Thyroid gland (tissue), 4 donors: ENCODE data around the gene ARMC9. TPM values are rescaled to one million over a fixed set of nuclear protein-coding genes. Genes with fewer than 3 reads are reported as not detected.

Source experiments
- DNase-seq, 2 donors: peaks; one replicate each; pipeline ENCODE4 v3.0.0-alpha.2; 2019
- H3K27ac ChIP-seq, 3 donors: fragments of 200-600 bp; sonication (generic); 1 replicate in 2 of 3; 2 replicates in 1 of 3; pipeline ENCODE4 v1.5.1; 2016 to 2019; ENCODE audit warnings: mild to moderate bottlenecking in 1 of 3, moderate library complexity in 1 of 3
- H3K27me3 ChIP-seq: fragments of 200-600 bp; sonication (generic); one replicate; pipeline ENCODE4 v1.5.1; 2019
- H3K36me3 ChIP-seq, 2 donors: fragments of 200-600 bp; sonication (generic); one replicate each; pipeline ENCODE4 v1.5.1; 2016 to 2019
- H3K4me1 ChIP-seq, 2 donors: fragments of 200-600 bp; sonication (generic); one replicate each; pipeline ENCODE4 v1.5.1; 2017 to 2019
- H3K4me3 ChIP-seq, 3 donors: fragments of 200-600 bp; sonication (generic); replicated peaks in 1 of 3; 1 replicate in 2 of 3; 2 replicates in 1 of 3; pipeline ENCODE4 v1.5.1; 2016; ENCODE audit warnings: mild to moderate bottlenecking in 1 of 3
- H3K9me3 ChIP-seq: fragments of 200-600 bp; sonication (generic); one replicate; pipeline ENCODE4 v1.5.1; 2017
- POLR2A ChIP-seq, 2 donors: fragments of 450-650 bp; IDR thresholded peaks; one replicate each; pipeline ENCODE4 v1.6.1; 2017; ENCODE audit warnings: antibody characterized with exemption in 2 of 2, mild to moderate bottlenecking in 2 of 2, moderate library complexity in 1 of 2
- WGBS, 2 donors: methylation state at CpG; one replicate each; pipeline ENCODE4 v1.1.5; 2017; 5-methylcytosine and 5-hydroxymethylcytosine counted together
- intact Hi-C: fragments of 100-400 bp; cut with DNase I; formaldehyde crosslinking; loops from one replicate; pipeline ENCODE4 v1.15.1; 2023
- total RNA-seq, 4 donors: library from RNA; depleted of rRNA; stranded (reverse); fragments of >200 nt; gene quantifications; one replicate each; pipeline ENCODE4 v1.2.3, GENCODE V29; 2016
- TF ChIP-seq, protein P1 (sequence below), 6 experiments: fragments of 200-600 bp in 3 of 6; fragments of 450-650 bp in 3 of 6; sonication (generic) in 3 of 6; IDR thresholded peaks; one replicate each; pipeline ENCODE4 v1.5.1; 2016 to 2019; ENCODE audit warnings: antibody characterized with exemption in 6 of 6, mild to moderate bottlenecking in 2 of 6, inconsistent platforms in 1 of 6, moderate library complexity in 1 of 6

ARMC9 gene
- total RNA-seq, 4 donors from 2014 or later: 20.3 to 30.7 (median 28.0) TPM

DNA sequence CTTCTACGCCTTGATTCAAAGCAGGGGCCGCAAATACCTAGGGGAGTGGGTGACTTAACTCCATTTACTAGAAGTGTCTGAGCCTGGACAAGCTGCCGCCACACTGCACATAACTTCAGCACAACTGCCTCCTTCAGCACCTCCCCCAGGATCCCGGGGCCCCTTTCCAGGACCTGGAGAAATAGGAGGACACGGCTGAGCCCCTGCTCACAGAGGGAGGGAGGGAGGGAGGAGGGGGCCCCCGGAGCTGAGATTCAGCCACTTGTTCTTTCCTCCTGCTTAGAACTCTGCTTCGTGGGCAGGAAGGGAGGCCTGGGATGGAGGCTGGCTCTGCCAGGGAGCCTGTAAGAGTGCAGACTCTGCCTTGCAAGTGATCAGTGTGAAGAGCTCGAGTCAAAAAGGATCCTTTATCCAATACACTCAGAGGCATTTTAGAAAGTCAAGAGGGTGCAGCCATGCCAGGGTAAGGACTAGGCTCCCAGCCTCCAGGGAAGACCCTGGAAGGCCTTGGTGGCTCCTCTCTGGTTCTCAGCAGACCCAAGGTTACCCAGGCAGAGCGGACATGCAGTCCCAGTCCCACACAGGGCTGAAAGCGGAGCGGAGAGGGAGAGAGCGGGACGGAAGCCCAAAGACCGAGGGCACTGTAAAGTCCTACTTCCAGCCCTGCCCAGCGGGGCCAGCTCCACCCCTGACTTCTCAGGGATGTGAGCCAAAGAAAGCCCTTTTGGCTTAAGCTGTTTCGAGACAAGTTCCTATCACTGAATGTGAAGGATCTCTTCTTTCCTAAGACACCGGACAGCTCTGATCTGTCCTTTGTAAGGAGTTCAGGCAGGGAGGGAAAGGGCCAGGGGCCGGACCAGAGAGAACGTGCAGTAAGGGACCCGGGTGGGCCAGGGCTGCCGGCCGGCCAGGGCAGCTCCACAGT lies 8.6 kb upstream of the ARMC9 start:
- intact Hi-C loops: loop anchor here (5.0 kb wide), 1 partner anchor 88 kb away; no protein-coding TSS in a partner anchor
- TF ChIP-seq, protein P1, sequence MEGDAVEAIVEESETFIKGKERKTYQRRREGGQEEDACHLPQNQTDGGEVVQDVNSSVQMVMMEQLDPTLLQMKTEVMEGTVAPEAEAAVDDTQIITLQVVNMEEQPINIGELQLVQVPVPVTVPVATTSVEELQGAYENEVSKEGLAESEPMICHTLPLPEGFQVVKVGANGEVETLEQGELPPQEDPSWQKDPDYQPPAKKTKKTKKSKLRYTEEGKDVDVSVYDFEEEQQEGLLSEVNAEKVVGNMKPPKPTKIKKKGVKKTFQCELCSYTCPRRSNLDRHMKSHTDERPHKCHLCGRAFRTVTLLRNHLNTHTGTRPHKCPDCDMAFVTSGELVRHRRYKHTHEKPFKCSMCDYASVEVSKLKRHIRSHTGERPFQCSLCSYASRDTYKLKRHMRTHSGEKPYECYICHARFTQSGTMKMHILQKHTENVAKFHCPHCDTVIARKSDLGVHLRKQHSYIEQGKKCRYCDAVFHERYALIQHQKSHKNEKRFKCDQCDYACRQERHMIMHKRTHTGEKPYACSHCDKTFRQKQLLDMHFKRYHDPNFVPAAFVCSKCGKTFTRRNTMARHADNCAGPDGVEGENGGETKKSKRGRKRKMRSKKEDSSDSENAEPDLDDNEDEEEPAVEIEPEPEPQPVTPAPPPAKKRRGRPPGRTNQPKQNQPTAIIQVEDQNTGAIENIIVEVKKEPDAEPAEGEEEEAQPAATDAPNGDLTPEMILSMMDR (IDR thresholded peaks at IDR 0.05): no peak
- TF ChIP-seq POLR2A (IDR thresholded peaks at IDR 0.05): peak in 1 of 2 donors; percentile 6
- 42 to 60% methylated on average over 17 to 21 of the region's 22 CpGs for WGBS, 2 donors
- peaks cover 8 to 37% of the 10 kb centered on the region in 2 donors for H3K4me1 ChIP-seq
- H3K36me3 ChIP-seq: no peaks in the 10 kb centered on the region
- DNase-seq: peak; percentile 69 to 74
- H3K9me3 ChIP-seq: no peaks in the 10 kb centered on the region
- H3K27ac ChIP-seq: peak overlapping the region; percentile 85 to 96 (median 86)
- H3K27me3 ChIP-seq: no peaks in the 10 kb centered on the region
- peak overlapping the region in 2 of 3 donors; percentile 13 to 32 for H3K4me3 ChIP-seq

DNA sequence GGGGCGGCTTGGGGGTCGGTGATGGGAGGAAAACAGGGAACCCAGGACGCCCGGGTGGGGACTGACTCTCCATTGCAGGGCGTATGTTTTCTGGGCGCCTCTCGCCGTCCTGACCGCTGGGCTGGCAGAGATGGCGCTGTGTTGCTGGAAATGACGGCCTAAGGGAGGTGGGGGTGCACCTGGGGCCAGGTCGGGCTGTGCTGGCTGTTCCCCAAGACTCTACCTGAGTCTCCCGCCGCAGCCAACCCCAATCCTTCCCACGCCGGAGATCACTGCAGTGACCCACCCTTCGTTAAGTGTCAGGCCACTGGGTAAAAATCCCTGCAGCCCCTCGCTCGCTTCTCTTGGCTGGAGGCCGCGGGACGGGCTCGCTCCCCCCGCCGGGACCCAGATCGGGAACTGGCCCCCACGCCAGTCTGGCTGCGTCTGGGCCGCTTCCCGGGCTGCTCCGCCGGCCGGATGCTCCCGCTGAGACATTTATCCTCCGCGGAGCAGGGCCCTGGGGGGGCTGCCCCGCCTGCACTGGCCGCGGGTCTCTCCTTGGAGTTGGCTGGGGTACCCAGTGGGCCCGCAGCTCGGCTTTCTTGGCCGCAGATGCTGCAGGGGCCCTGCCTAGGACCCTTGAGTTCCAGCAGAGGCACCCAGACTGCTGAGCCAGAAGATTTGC lies 7.8 kb upstream of the ARMC9 start:
- intact Hi-C loops: loop anchor here (5.0 kb wide), 1 partner anchor 88 kb away; no protein-coding TSS in a partner anchor
- WGBS, 2 donors: 11 to 15% methylated on average over 15 to 20 of the region's 42 CpGs

DNA sequence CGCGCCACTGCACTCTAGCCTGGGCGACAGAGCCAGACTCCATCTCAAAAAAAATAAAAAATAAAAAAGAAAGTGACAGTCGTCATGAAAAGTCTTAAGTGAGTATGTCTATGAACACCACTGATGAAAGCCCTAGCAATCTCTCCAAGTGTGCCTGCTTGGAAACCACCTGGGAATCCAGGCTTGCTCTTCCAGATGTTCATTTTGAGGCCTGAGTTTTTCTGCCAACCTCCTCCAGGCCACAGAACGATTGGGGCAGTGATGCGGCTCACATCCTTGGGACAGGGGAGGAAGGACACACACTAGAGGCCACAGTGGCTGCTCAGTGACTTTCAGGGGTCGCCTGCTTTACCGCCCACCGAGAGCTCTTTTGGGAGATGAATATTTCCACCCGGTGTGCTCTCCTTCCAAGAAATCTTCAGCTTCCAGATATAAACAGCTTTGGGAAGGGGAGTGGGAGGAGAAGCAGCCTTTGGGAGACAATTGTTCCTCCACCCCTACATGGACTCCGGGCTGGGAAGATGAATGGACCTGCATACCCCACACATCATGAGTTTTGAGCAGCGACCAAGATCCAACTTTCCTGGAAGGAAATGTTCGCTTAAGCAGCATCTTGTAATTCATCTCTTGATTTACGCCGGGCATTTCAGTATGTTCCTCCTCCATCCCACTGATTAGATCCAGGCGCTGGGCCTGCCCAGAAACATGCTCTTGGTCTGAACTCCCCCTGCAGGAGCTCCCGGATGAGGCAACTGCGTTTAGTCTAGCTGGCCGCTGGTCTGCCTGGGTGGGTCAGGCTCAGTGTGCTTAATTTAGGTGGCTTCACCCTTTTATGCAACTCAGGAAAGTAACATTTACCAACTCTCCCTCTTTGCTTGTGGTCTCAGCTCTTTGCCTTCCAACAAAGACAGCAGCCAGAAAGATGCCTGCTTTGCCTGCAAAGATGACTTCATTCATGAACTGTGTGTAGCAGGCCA lies 6.2 kb upstream of the ARMC9 start:
- peak; percentile 30 to 39 for DNase-seq
- H3K36me3 ChIP-seq: no peaks in the 10 kb centered on the region
- H3K27me3 ChIP-seq: no peaks in the 10 kb centered on the region
- 72 to 83% methylated on average over 17 to 19 of the region's 19 CpGs for WGBS, 2 donors
- no peak for TF ChIP-seq POLR2A (IDR thresholded peaks at IDR 0.05)
- TF ChIP-seq, protein P1 (IDR thresholded peaks at IDR 0.05): peak in 5 of 6 experiments; percentile 15 to 40 (median 26)
- no peak overlapping the region for H3K4me3 ChIP-seq
- intact Hi-C loops: loop anchor here (5.0 kb wide), 1 partner anchor 90 kb away; no protein-coding TSS in a partner anchor
- no peaks in the 10 kb centered on the region for H3K9me3 ChIP-seq
- H3K27ac ChIP-seq: peak overlapping the region in 2 of 3 donors; percentile 42 to 96
- peaks cover 8 to 24% of the 10 kb centered on the region in 2 donors for H3K4me1 ChIP-seq

More for the DNA sequence above, 7.8 kb upstream of the ARMC9 start:
- H3K27me3 ChIP-seq: no peaks in the 10 kb centered on the region
- H3K36me3 ChIP-seq: no peaks in the 10 kb centered on the region
- H3K9me3 ChIP-seq: no peaks in the 10 kb centered on the region
- TF ChIP-seq, protein P1 (IDR thresholded peaks at IDR 0.05): peak in 4 of 6 experiments; percentile 7 to 35 (median 13)
- no peak for TF ChIP-seq POLR2A (IDR thresholded peaks at IDR 0.05)
- H3K4me1 ChIP-seq: peaks cover 8 to 30% of the 10 kb centered on the region in 2 donors
- peak overlapping the region; percentile 85 to 96 (median 86) for H3K27ac ChIP-seq
- peak; percentile 75 to 77 for DNase-seq
- peak overlapping the region; percentile 10 to 32 (median 13) for H3K4me3 ChIP-seq

DNA sequence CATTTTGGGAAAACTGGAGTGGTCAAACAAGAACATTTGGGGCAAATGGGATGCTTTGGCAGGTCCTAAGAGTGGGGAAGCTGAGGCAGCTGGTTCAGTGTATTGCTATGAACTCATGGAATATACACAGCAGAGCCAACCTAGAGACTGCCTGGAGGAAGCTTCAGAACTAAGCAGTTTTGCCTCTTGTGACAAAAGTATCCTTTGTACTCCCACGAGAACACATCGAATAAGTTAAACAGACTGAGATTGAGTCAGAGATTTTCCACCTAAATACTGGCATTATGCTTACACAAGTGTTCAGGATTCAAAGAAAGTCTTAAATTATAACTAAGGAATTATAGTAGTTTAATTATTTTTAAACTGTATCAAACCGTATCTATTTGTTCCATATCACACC lies 5.2 kb upstream of the ARMC9 start:
- TF ChIP-seq, protein P1 (IDR thresholded peaks at IDR 0.05): no peak
- no peak for TF ChIP-seq POLR2A (IDR thresholded peaks at IDR 0.05)

More for the DNA sequence above, 5.2 kb upstream of the ARMC9 start:
- peaks cover 8 to 30% of the 10 kb centered on the region in 2 donors for H3K4me1 ChIP-seq
- no peak overlapping the region for H3K27ac ChIP-seq
- H3K4me3 ChIP-seq: no peak overlapping the region
- H3K9me3 ChIP-seq: no peaks in the 10 kb centered on the region
- WGBS, 2 donors: 92 to 94% methylated on average over 3 of the region's 3 CpGs
- intact Hi-C loops: loop anchor here (5.0 kb wide), 1 partner anchor 91 kb away; no protein-coding TSS in a partner anchor
- no peaks in the 10 kb centered on the region for H3K27me3 ChIP-seq
- H3K36me3 ChIP-seq: no peaks in the 10 kb centered on the region
- no peak for DNase-seq
